ENCODE results near the gene EPOP. TPM values are rescaled to one million over a fixed set of nuclear protein-coding genes. Genes with fewer than 3 reads are reported as not detected.

Gene EPOP
- total and polyA plus RNA-seq, 2 of the 13 experiments (the other 11 are each of a cell fraction or from before 2014, with no cell fraction given): 14.7 to 37.8 TPM

- TF ChIP-seq TRAFD1 (CRISPR knock-in tag; IDR thresholded peaks at IDR 0.05; ENCODE audit: borderline replicate concordance): 0 out of 2 replicates have a peak, but pooled peaks have one; percentile 63
- no peak for TF ChIP-seq ZEB1 (IDR thresholded peaks at IDR 0.05; ENCODE audit: insufficient replicate concordance, low read depth)
- peak; percentile 14; the same call in 1 of the 2 replicates for TF ChIP-seq ZNF772 (CRISPR knock-in tag; IDR thresholded peaks at IDR 0.05)
- TF ChIP-seq KAT7 (CRISPR knock-in tag; IDR thresholded peaks at IDR 0.05; ENCODE audit: borderline replicate concordance): no peak; the same call in 1 of the 2 replicates
- TF ChIP-seq ZNF766 (CRISPR knock-in tag; IDR thresholded peaks at IDR 0.05; ENCODE audit: borderline replicate concordance): 0 out of 2 replicates have a peak, but pooled peaks have one; percentile 15
- peak; percentile 83 for TF ChIP-seq RBM22 (optimal IDR thresholded peaks at IDR 0.05; ENCODE audit: low read length)
- 0 out of 2 replicates have a peak, but pooled peaks have one; percentile 35 for TF ChIP-seq POGK (CRISPR knock-in tag; conservative IDR thresholded peaks at IDR 0.05)
- TF ChIP-seq ZBTB49 (CRISPR knock-in tag; IDR thresholded peaks at IDR 0.05; ENCODE audit: borderline replicate concordance): no peak
- peak; percentile 95 for TF ChIP-seq HNF4A (CRISPR knock-in tag; IDR thresholded peaks at IDR 0.05)
- no peak for TF ChIP-seq ZNF790 (CRISPR knock-in tag; IDR thresholded peaks at IDR 0.05; ENCODE audit: borderline replicate concordance)
- peak; percentile 81 for TF ChIP-seq ERF (CRISPR knock-in tag; IDR thresholded peaks at IDR 0.05)
- 0 out of 2 replicates have a peak, but pooled peaks have one; percentile 19 for TF ChIP-seq WIZ (CRISPR knock-in tag; IDR thresholded peaks at IDR 0.05)
- TF ChIP-seq ARHGAP35 (CRISPR knock-in tag; IDR thresholded peaks at IDR 0.05; ENCODE audit: borderline replicate concordance): no peak; the same call in 1 of the 2 replicates
- peak; percentile 43; the same call in 1 of the 2 replicates for TF ChIP-seq ZNF292 (CRISPR knock-in tag; IDR thresholded peaks at IDR 0.05; ENCODE audit: borderline replicate concordance, low read depth)
- peak; percentile 53 for TF ChIP-seq HNRNPLL (IDR thresholded peaks at IDR 0.05; ENCODE audit: low read depth, low read length, poor library complexity, severe bottlenecking)
- TF ChIP-seq ZFP36L2 (CRISPR knock-in tag; IDR thresholded peaks at IDR 0.05): no peak
- no peak for TF ChIP-seq ZNF619 (CRISPR knock-in tag; IDR thresholded peaks at IDR 0.05)
- peak; percentile 17; the same call in 1 of the 2 replicates for TF ChIP-seq ZBED4 (CRISPR knock-in tag; IDR thresholded peaks at IDR 0.05; ENCODE audit: borderline replicate concordance)
These were observed 17.6 kb downstream of the EPOP start (continued) for GRCh38 chr17:38656959-38657823.
